ENCODE results near the gene ACTN1. TPM values are rescaled to one million over a fixed set of nuclear protein-coding genes. Genes with fewer than 3 reads are reported as not detected.

ACTN1 gene
- total RNA-seq, 1 donor = 447 TPM

- DNase-seq (ENCODE audit: insufficient read length, low spot score, missing footprints) = no peak
- peak overlapping the region; percentile 93 for H3K27ac ChIP-seq (ENCODE audit: low read depth, low read length)
- peaks cover 72% of the 10 kb centered on the region for H4K20me1 ChIP-seq (ENCODE audit: insufficient read depth, low read length)
Measured at GRCh38 chr14:68943107-68943506, 36.0 kb downstream of the ACTN1 start.

GRCh38 chr14:68942296-68943035 lies 36.6 kb downstream of the ACTN1 start:
- DNase-seq (ENCODE audit: insufficient read length, low spot score, missing footprints) = no peak
- no peak for TF ChIP-seq CTCF (IDR thresholded peaks at IDR 0.05; ENCODE audit: extremely low read depth, low read depth, low read length)
- Histone ChIP-seq H3K4me2 (ENCODE audit: insufficient read depth, low read length) (peak overlapping the region; percentile 27), H4K20me1 (ENCODE audit: insufficient read depth, low read length) (peaks cover 72% of the 10 kb centered on the region), H2AFZ (ENCODE audit: low read length) (no peak overlapping the region), H3K4me1 (ENCODE audit: insufficient read depth, low read length) (peaks cover 95% of the 10 kb centered on the region), H3K27ac (ENCODE audit: low read depth, low read length) (peak overlapping the region; percentile 93), H3K9me3 (ENCODE audit: low read depth, low read length) (no peaks in the 10 kb centered on the region), H3K4me3 (ENCODE audit: insufficient read depth, low read length) (no peak overlapping the region), H3K36me3 (ENCODE audit: insufficient read depth, low read length) (peaks cover 28% of the 10 kb centered on the region), H3K27me3 (ENCODE audit: insufficient read depth, low read length) (no peaks in the 10 kb centered on the region), H3K79me2 (ENCODE audit: insufficient read depth, low read length) (peaks cover 95% of the 10 kb centered on the region)

More at GRCh38 chr14:68943107-68943506, 36.0 kb downstream of the ACTN1 start:
- peaks cover 95% of the 10 kb centered on the region for H3K4me1 ChIP-seq (ENCODE audit: insufficient read depth, low read length)
- peaks cover 31% of the 10 kb centered on the region for H3K36me3 ChIP-seq (ENCODE audit: insufficient read depth, low read length)
- peaks cover 95% of the 10 kb centered on the region for H3K79me2 ChIP-seq (ENCODE audit: insufficient read depth, low read length)
- no peak overlapping the region for H2AFZ ChIP-seq (ENCODE audit: low read length)
- no peak overlapping the region for H3K4me2 ChIP-seq (ENCODE audit: insufficient read depth, low read length)
- H3K9me3 ChIP-seq (ENCODE audit: low read depth, low read length) = no peaks in the 10 kb centered on the region
- no peaks in the 10 kb centered on the region for H3K27me3 ChIP-seq (ENCODE audit: insufficient read depth, low read length)
- H3K4me3 ChIP-seq (ENCODE audit: insufficient read depth, low read length) = no peak overlapping the region
- TF ChIP-seq CTCF (IDR thresholded peaks at IDR 0.05; ENCODE audit: extremely low read depth, low read depth, low read length) = no peak

GRCh38 chr14:68941820-68942219 lies 37.3 kb downstream of the ACTN1 start:
- peaks cover 94% of the 10 kb centered on the region for H3K4me1 ChIP-seq (ENCODE audit: insufficient read depth, low read length)
- no peaks in the 10 kb centered on the region for H3K9me3 ChIP-seq (ENCODE audit: low read depth, low read length)
- peak; percentile 74 for TF ChIP-seq CTCF (IDR thresholded peaks at IDR 0.05; ENCODE audit: extremely low read depth, low read depth, low read length)
- H4K20me1 ChIP-seq (ENCODE audit: insufficient read depth, low read length) = peaks cover 71% of the 10 kb centered on the region
- DNase-seq (ENCODE audit: insufficient read length, low spot score, missing footprints) = peak; percentile 89
- H3K79me2 ChIP-seq (ENCODE audit: insufficient read depth, low read length) = peaks cover 95% of the 10 kb centered on the region
- no peak overlapping the region for H2AFZ ChIP-seq (ENCODE audit: low read length)
- peak overlapping the region; percentile 27 for H3K4me2 ChIP-seq (ENCODE audit: insufficient read depth, low read length)
- no peaks in the 10 kb centered on the region for H3K27me3 ChIP-seq (ENCODE audit: insufficient read depth, low read length)
- H3K36me3 ChIP-seq (ENCODE audit: insufficient read depth, low read length) = peaks cover 23% of the 10 kb centered on the region
- H3K27ac ChIP-seq (ENCODE audit: low read depth, low read length) = peak overlapping the region; percentile 93
- H3K4me3 ChIP-seq (ENCODE audit: insufficient read depth, low read length) = no peak overlapping the region

- Histone ChIP-seq H2AFZ (ENCODE audit: low read length) (no peak overlapping the region), H3K4me2 (ENCODE audit: insufficient read depth, low read length) (no peak overlapping the region), H3K27ac (ENCODE audit: low read depth, low read length) (peak overlapping the region; percentile 93), H3K79me2 (ENCODE audit: insufficient read depth, low read length) (peaks cover 95% of the 10 kb centered on the region), H3K4me3 (ENCODE audit: insufficient read depth, low read length) (no peak overlapping the region), H3K27me3 (ENCODE audit: insufficient read depth, low read length) (no peaks in the 10 kb centered on the region), H3K36me3 (ENCODE audit: insufficient read depth, low read length) (peaks cover 29% of the 10 kb centered on the region), H3K4me1 (ENCODE audit: insufficient read depth, low read length) (peaks cover 92% of the 10 kb centered on the region), H4K20me1 (ENCODE audit: insufficient read depth, low read length) (peaks cover 71% of the 10 kb centered on the region), H3K9me3 (ENCODE audit: low read depth, low read length) (no peaks in the 10 kb centered on the region)
- no peak for DNase-seq (ENCODE audit: insufficient read length, low spot score, missing footprints)
- no peak for TF ChIP-seq CTCF (IDR thresholded peaks at IDR 0.05; ENCODE audit: extremely low read depth, low read depth, low read length)
Measured at GRCh38 chr14:68940614-68941185, 38.4 kb downstream of the ACTN1 start.
